Right lobe of liver (tissue), 6 donors: Measurements from ENCODE around the gene APPBP2. TPM values are rescaled to one million over a fixed set of nuclear protein-coding genes. Genes with fewer than 3 reads are reported as not detected.
"Not testable (repeated sequence)": the region's sequence is repeated elsewhere in the genome, so short reads cannot be mapped to it uniquely, and the experiment has no call there.

ENCODE experiments used
- ATAC-seq, 4 donors: fragments of 200-7000 bp; cut with Tn5 transposase; one replicate each; pipeline ENCODE4 v1.9.1; 2020; ENCODE audit warnings: mild to moderate bottlenecking in 4 of 4, moderate library complexity in 4 of 4
- DNase-seq, 3 donors: peaks; one replicate each; pipeline ENCODE4 v3.0.0-alpha.2; 2020
- H3K27ac ChIP-seq, 3 donors: fragments of 200-600 bp; one replicate each; pipeline ENCODE4 v1.8.0; 2022
- H3K27me3 ChIP-seq, 2 donors: fragments of 200-600 bp; one replicate each; pipeline ENCODE4 v1.8.0; 2022
- H3K36me3 ChIP-seq, 4 donors: fragments of 200-600 bp; sonication (generic) in 1 of 4; one replicate each; pipeline versions ENCODE4 v1.5.1 to v1.8.0; 2017 to 2022; ENCODE audit warnings: control low read depth in 1 of 4
- H3K4me1 ChIP-seq, 4 donors: fragments of 200-600 bp; sonication (generic) in 1 of 4; one replicate each; pipeline versions ENCODE4 v1.5.1 to v1.8.0; 2017 to 2022; ENCODE audit warnings: control low read depth in 1 of 4
- H3K4me3 ChIP-seq, 3 donors: fragments of 200-600 bp; one replicate each; pipeline ENCODE4 v1.8.0; 2022
- H3K9me3 ChIP-seq, 4 donors: fragments of 200-600 bp; sonication (generic) in 1 of 4; one replicate each; pipeline versions ENCODE4 v1.5.1 to v1.8.0; 2017 to 2022; ENCODE audit warnings: control low read depth in 1 of 4
- CTCF ChIP-seq, 4 donors: fragments of 200-600 bp in 3 of 4; fragments of 450-650 bp in 1 of 4; IDR thresholded peaks; one replicate each; pipeline versions ENCODE4 v1.5.1 to v1.8.0; 2016 to 2022; ENCODE audit warnings: antibody characterized with exemption in 4 of 4, mild to moderate bottlenecking in 2 of 4
- POLR2A ChIP-seq: fragments of 450-650 bp; IDR thresholded peaks from one replicate; pipeline ENCODE4 v1.6.1; 2017; ENCODE audit warnings: antibody characterized with exemption, mild to moderate bottlenecking
- WGBS: methylation state at CpG from one replicate; pipeline ENCODE4 v1.1.6; 2018; ENCODE audit warnings: low coverage, low lambda C conversion rate; ENCODE audit not compliant: insufficient coverage; ENCODE audit errors: missing lambda C conversion rate; 5-methylcytosine and 5-hydroxymethylcytosine counted together
- intact Hi-C, 2 donors: fragments of 100-400 bp; cut with DNase I; formaldehyde crosslinking; loops; one replicate each; pipeline versions ENCODE4 v1.11.2 to v1.14.1; 2022
- total RNA-seq, 6 experiments: library from RNA; depleted of rRNA in 2 of 6; stranded (reverse); fragments of >200 nt in 2 of 6; fragmentation: NEBNext Ultra II Directional in 3 of 6; extraction: Animal tissue kit (Norgen Biotek cat#: 25700) in 3 of 6; gene quantifications; one replicate each; pipeline versions ENCODE4 v1.1.0 to v1.2.4, GENCODE V29; 2016 to 2023
- donor health status: DM: no; HTN: yes; CAD: no.
- donor health status: DM: no; HTN: no; CAD: no.
- donor health status: DM: no; HTN: no; CAD: no.
- donor health status: DM: no; HTN: yes; CAD: no.
- donor health status: DM: no; HTN: yes; CAD: no.

The APPBP2 gene
- total RNA-seq, 6 experiments from 2014 or later: 8.7 to 19.3 (median 13.0) TPM

GRCh38 chr17:60557805-60558204 lies 31.8 kb upstream of the APPBP2 start:
- Histone ChIP-seq H3K9me3 (no peaks in the 10 kb centered on the region), H3K36me3 (no peaks in the 10 kb centered on the region), H3K27me3 (no peaks in the 10 kb centered on the region), H3K4me1 (peaks cover 0 to 8% (median 2%) of the 10 kb centered on the region in 4 donors), H3K27ac (no peak overlapping the region), H3K4me3 (no peak overlapping the region)
- no peak for DNase-seq
- no peak for TF ChIP-seq POLR2A
- no peak for TF ChIP-seq CTCF (IDR thresholded peaks at IDR 0.05)
- no peak for ATAC-seq
- intact Hi-C loops: no loop called here
- WGBS: 32% methylated on average over 2 of the region's 2 CpGs

- intact Hi-C loops: no loop called here
- WGBS: 92% methylated on average over 4 of the region's 4 CpGs
- DNase-seq: no peak
- Histone ChIP-seq H3K4me3 (no peak overlapping the region), H3K27ac (no peak overlapping the region), H3K9me3 (no peaks in the 10 kb centered on the region), H3K27me3 (no peaks in the 10 kb centered on the region), H3K36me3 (no peaks in the 10 kb centered on the region), H3K4me1 (peaks cover 0 to 2% (median 0%) of the 10 kb centered on the region in 4 donors)
- no peak for ATAC-seq
- TF ChIP-seq POLR2A (no peak), CTCF (IDR thresholded peaks at IDR 0.05) (no peak)
These were observed 29.7 kb upstream of the APPBP2 start for GRCh38 chr17:60555786-60556185.

GRCh38 chr17:60554377-60554788 lies 28.3 kb upstream of the APPBP2 start:
- ATAC-seq: no peak
- Histone ChIP-seq H3K9me3 (no peaks in the 10 kb centered on the region), H3K27ac (no peak overlapping the region), H3K4me1 (no peaks in the 10 kb centered on the region), H3K27me3 (no peaks in the 10 kb centered on the region), H3K36me3 (no peaks in the 10 kb centered on the region), H3K4me3 (no peak overlapping the region)
- TF ChIP-seq CTCF (IDR thresholded peaks at IDR 0.05) (no peak), POLR2A (no peak)
- intact Hi-C loops: no loop called here
- DNase-seq: no peak
- 70% methylated on average over 2 of the region's 2 CpGs for WGBS

GRCh38 chr17:60552255-60552654 lies 26.2 kb upstream of the APPBP2 start:
- ATAC-seq, H3K36me3 ChIP-seq, H3K9me3 ChIP-seq, H3K27me3 ChIP-seq, H3K27ac ChIP-seq, DNase-seq, H3K4me3 ChIP-seq, intact Hi-C loops, H3K4me1 ChIP-seq: not testable (repeated sequence)
- 90% methylated on average over 5 of the region's 13 CpGs for WGBS

GRCh38 chr17:60548990-60549389 lies 22.9 kb upstream of the APPBP2 start:
- 91% methylated on average over 3 of the region's 3 CpGs for WGBS
- H3K4me3 ChIP-seq: no peak overlapping the region
- TF ChIP-seq POLR2A (no peak), CTCF (IDR thresholded peaks at IDR 0.05) (no peak)
- no peaks in the 10 kb centered on the region for H3K9me3 ChIP-seq
- no peaks in the 10 kb centered on the region for H3K27me3 ChIP-seq
- H3K27ac ChIP-seq: no peak overlapping the region
- no peak for ATAC-seq
- H3K36me3 ChIP-seq: no peaks in the 10 kb centered on the region
- no peaks in the 10 kb centered on the region for H3K4me1 ChIP-seq
- intact Hi-C loops: no loop called here
- no peak for DNase-seq
